ENCODE measurements around the gene IRF2BPL.

DNA sequence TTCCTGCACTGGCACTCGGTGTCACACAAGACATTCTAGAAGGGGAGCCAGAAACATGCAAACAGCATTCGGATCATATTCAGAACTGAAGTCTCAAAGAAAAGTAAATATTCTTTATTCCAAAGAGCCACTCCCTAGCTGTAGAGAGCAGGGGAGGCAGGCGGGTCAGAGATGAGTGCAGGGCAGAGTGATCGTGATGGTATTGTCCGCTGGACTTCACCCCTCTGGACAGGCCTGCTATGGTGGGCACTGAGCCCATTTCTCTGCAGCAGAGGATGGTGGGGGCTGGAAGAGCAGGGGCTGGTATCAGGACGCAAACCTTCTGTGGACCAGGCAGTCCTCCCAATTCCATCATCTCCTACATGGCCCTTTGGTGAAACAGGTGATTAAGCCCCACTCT, 25.6 kb downstream of the IRF2BPL start:
- no peak for TF ChIP-seq EZH2 (IDR thresholded peaks at IDR 0.05; ENCODE audit: low read length)
- TF ChIP-seq, protein P1, sequence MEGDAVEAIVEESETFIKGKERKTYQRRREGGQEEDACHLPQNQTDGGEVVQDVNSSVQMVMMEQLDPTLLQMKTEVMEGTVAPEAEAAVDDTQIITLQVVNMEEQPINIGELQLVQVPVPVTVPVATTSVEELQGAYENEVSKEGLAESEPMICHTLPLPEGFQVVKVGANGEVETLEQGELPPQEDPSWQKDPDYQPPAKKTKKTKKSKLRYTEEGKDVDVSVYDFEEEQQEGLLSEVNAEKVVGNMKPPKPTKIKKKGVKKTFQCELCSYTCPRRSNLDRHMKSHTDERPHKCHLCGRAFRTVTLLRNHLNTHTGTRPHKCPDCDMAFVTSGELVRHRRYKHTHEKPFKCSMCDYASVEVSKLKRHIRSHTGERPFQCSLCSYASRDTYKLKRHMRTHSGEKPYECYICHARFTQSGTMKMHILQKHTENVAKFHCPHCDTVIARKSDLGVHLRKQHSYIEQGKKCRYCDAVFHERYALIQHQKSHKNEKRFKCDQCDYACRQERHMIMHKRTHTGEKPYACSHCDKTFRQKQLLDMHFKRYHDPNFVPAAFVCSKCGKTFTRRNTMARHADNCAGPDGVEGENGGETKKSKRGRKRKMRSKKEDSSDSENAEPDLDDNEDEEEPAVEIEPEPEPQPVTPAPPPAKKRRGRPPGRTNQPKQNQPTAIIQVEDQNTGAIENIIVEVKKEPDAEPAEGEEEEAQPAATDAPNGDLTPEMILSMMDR (optimal IDR thresholded peaks at IDR 0.05 in 1 of 3, IDR thresholded peaks at IDR 0.05 in 1 of 3, conservative IDR thresholded peaks at IDR 0.05 in 1 of 3; ENCODE audit: extremely low read depth in 1 of 3, insufficient read depth in 2 of 3, low read length in 3 of 3): no peak
